ENCODE measurements around the gene ID3.

DNA sequence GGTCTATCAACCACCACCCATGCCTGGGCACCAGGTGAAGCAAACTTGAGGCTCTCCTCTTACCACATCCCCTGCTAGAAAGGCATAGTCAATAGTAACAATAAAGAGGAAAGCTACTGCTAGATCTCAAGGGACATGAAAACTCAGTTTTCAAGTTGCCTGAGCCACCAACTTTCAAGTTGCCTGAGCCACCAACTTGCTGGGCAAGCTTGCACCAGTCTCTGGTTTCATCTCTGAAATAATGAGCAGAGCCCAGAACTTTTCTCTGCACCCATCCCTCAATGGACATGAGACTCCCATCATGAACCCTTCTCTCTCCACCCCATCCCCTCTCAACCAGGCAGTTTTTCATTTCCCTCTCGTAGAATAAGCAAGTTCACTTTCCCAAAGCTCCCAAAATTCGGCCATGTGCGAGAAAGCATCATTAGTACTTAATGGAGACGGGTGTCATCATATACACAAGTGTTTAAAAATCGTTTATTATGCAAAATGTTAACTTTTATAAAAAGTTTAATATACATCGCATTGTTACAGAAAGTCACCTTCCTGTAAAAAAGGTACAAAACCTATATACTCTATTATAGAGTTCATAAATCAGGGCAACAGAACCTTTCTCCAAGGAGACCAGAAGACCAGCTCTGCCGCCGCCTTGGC lies 1.7 kb downstream of the ID3 start:
- no peak for TF ChIP-seq POLR2AphosphoS5 (IDR thresholded peaks at IDR 0.05)
- no peak for TF ChIP-seq CTCF (IDR thresholded peaks at IDR 0.05 in 8 of 11, conservative IDR thresholded peaks at IDR 0.05 in 3 of 11)
- no peak for TF ChIP-seq POLR2A (IDR thresholded peaks at IDR 0.05)
